DMS53 (cell line): Measurements from ENCODE around the gene LTF.
"Not testable (repeated sequence)": the region's sequence is repeated elsewhere in the genome, so short reads cannot be mapped to it uniquely, and the experiment has no call there.

Experiments used
- DNase-seq: peaks from one replicate; lab custom pipeline; 2025; lab: John Stamatoyannopoulos, UW

LTF gene

GRCh38 chr3:46393554-46394434, 70.9 kb downstream of the LTF start:
- no peak for DNase-seq

GRCh38 chr3:46393011-46393410, 71.7 kb downstream of the LTF start:
- no peak for DNase-seq

- DNase-seq, result not testable (repeated sequence)
These were observed 73.2 kb downstream of the LTF start for GRCh38 chr3:46391526-46391925.

- DNase-seq, result no peak
These were observed 75.4 kb downstream of the LTF start for GRCh38 chr3:46389306-46389705.

GRCh38 chr3:46388847-46389246, 75.9 kb downstream of the LTF start:
- DNase-seq, result not testable (repeated sequence)

GRCh38 chr3:46386205-46386604, 78.5 kb downstream of the LTF start:
- peak; percentile 83 for DNase-seq
